CD4-positive, alpha-beta T cell treated with Interleukin-6 for 4 hours (primary cell): Measurements from ENCODE around the gene C2CD3.
"Not testable (repeated sequence)": the region's sequence is repeated elsewhere in the genome, so short reads cannot be mapped to it uniquely, and the experiment has no call there.

ENCODE experiments used
- DNase-seq: peaks from one replicate; pipeline ENCODE4 v3.0.0-alpha.2; 2020; ENCODE audit warnings: mixed read lengths

C2CD3 gene

DNA sequence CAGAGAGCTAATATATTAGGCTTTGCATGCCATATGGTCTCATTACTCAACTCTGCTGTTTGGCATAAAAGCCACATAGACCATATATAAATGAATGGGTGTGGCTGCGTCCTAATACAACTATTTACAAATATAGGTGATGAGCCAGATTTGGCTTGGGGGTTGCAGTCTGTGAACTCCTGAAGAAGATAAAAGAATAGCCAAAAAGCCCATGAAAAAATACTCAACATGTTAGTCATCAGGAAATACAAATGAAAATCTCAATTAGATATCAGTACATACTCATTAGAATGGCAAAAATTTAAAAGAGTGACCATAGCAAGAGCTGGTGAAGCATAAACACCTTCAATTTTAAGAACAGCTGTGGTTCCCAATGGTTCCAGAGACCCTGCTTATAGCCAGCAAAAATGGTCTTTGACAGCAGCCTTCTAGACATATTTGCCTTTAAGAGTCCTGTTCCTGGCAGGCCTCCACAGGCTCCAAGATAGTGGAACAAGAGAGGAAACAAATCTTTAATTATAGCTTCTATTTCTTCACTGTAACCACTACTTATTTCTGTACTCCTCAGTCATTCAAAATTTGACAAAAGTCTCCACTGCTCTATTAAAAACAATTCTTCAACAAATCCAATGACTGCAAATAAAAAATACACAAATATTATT is 16.1 kb downstream of the C2CD3 start:
- DNase-seq, result no peak

DNA sequence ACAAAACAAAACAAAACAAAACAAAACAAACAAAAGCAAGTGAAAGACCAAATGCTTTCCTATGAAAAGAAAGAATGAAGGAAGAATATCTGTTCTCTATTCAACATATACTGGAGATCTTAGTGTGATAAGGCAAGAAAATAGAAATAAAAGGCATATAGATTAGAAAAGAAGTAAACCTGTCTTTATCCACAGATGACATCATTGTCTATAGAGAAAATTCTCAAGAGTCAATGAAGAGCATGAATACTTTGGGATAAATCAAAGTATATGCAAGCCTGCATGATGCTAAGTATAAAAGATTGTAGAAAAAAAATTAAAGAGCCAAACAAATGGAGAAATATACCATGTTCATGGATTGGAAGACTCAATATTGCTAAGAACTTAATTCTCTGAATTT is 17.6 kb downstream of the C2CD3 start:
- DNase-seq, result no peak

DNA sequence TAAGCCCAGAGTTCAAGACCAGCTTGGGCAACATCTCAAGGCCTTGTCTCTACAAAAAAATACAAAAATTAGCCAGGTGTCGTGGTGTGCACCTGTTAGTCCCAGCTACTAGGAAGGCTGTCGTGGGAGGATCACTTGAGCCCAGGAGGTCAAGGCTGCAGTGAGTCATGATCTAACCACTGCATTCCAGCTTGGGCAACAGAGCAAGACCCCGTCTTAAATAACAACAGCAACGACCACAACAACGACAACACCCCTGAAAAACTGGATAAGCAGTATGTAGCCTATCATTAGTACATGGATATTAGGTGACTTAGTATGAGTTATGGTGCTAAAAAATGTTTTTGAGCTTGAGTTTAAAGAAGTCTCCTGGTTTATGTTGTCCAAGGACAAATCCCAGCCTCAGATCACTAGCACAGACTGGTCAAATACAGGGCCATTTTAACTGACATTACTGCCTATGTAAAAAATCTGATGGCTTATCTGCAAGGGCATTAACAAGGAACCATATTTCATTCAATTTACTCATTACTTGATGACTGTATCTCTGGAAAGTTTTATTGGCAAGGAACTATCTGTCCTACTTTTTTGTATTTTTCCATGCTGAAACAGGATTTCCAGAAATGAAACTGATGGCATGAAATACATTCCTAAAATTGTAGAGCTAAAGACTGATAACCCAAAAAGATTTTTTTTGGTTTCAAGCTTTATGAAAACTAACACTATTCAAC is 23.4 kb downstream of the C2CD3 start:
- no peak for DNase-seq

DNA sequence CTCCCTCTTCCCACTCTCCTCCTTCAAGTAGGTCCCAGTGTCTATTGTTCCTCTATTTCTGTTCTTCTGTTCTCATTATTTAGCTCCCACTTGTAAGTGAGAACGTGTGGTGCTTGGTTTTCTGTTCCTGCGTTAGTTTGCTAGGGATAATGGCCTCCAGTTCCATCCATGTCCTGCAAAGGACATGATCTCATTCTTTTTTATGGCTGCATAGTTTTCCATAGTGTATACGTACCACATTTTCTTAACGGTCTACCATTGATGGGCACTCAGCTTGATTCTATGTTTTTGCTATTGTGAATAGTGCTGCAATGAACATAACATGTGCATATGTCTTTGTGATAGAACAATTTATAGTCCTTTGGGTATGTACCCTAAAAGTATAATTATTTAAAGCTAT is 26.2 kb downstream of the C2CD3 start:
- DNase-seq, result no peak

DNA sequence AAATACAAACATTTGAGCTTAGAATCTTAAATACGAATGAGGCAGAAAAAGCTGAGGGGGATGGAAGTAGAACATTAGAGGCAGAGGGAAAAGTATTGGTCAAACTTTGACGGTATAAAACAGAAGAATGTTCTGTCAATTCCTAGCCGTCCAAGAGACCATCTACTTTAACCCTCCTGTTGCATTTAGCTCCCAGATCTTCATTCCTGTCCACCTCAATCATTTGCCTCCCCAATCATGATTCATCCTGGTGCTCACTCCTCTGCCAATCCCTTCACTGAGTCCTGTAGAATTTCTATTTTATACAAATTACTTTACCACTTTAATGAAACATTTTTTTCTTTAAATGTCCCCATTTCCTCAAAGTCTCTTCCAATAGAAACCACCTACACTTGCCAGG is 28.2 kb downstream of the C2CD3 start:
- no peak for DNase-seq

DNA sequence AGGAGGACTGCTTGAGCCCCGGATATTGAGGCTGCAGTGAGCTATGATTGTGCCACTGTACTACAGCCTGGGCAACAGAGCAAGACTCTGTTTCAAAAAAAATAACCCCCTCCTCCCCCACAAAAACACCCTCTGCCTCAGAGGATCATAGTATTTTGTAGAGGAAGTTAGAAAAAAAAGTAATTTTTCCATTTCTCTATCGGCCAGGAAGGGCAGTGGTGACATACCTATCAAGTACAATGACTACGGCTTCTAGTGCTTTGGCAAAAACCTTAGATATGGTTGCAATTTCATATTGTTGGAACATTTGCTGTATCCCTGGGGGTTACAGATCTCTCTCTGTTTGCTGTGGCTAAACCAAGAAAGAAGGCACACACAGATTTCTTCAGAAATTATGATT is 28.9 kb downstream of the C2CD3 start:
- no peak for DNase-seq

DNA sequence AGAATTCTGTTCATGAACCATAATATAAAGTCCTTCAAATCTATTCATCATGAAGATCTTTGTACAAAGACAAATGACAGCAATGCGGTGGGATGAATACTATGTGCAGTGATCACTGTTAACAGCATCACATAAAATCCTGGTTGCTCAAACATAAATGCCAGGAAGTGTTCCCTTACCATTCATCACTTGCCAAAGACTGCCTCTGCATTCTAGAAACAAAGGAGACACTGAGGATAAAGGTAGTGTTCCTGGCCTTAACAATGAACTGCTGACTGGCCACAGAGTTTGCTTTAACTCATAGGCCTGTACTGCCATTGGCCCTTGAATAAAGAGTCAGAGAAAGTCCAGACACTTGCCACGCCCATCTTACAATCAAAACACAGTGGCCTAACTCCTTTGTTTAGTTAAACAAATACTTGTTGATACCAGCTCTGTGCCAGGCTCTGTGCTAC is 29.5 kb downstream of the C2CD3 start:
- no peak for DNase-seq

DNA sequence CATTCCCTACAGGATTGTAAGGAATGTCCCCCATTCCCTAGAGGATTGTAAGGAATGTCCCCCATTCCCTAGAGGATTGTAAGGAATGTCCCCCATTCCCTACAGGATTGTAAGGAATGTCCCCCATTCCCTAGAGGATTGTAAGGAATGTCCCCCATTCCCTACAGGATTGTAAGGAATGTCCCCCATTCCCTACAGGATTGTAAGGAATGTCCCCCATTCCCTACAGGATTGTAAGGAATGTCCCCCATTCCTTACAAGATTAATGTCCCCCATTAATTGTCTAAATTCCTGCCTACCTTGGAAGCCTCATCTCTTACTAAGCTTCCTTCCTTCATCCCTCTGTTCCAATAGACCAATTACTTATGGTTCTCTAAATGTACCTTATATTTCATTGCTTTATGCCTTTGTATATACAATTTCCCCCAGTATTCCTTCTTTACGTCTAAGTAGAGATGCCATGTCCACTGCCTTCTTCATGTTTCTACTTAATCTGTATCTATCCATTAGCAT is 30.8 kb downstream of the C2CD3 start:
- not testable (repeated sequence) for DNase-seq

DNA sequence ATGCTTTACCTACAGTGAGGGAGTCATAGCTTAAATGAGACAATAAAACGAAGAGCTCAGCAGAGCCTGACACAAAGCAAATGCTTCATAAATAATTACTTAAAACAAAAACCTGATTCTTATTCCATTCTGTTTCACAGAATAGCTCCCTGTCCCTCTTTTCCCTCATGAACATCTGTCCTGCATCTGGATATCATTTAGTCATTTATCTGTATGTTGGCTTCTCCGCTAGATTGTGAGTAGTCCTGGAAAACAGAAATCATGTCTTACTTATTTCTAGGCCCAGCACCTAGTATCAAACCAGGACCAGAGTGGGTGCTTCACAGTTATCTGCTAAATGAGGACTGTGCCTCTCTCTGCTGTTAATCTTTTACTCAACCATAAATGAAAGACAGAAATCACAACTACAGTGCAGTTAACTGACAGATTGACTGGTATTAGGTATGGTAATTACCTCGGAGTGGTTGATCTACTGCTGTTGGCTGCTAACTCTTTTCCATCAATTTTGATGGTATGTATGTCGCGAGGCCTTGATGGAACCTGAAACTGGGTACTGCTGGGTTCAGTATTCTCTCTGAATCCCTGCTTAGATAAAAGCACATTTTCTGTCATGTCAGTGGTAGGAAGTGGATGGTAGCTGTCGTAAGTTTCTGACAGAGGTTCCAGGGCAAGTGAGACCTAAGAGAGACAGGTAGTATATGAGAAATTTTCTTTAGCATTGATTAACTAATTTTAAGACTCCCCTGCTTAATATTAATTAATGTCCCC is 31.5 kb downstream of the C2CD3 start:
- DNase-seq, result no peak

DNA sequence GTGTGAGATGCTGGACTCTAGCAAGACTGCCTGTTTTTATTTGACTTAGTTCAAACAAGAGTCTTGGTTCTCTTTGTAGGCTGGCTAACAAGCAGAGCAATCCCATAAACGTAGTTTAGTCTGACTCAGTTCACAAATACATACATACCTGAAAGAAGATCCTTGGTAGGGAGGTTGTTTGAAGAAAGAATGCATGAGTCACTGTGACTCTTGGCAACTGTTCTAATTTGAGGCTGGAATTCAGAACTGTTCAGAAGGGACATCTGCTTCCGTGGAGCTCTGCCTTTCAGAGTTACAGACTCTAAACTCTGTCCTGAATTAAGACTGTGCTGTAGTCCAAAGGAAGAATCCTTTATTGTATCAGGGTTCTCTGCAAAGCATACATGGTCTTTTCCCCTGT is 32.2 kb downstream of the C2CD3 start:
- DNase-seq, result no peak

DNA sequence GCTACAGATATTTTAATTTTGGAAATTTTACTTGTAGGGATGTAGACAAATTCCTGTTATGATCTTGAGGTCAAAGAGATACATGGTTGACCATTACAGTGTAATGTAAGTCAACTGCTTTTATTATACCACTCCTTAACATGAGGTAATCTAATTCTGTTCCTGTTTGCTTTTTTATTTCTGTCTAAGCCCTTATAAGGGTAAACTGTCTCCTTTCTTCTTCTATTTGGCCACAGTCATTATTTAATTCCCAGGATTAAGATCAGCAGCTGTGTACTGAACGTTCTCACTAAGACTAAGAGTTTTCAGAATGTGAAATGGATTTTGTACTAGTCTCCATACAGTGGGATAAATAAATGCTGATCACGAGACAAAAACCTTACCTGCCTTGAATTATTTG is 32.8 kb downstream of the C2CD3 start:
- no peak for DNase-seq

DNA sequence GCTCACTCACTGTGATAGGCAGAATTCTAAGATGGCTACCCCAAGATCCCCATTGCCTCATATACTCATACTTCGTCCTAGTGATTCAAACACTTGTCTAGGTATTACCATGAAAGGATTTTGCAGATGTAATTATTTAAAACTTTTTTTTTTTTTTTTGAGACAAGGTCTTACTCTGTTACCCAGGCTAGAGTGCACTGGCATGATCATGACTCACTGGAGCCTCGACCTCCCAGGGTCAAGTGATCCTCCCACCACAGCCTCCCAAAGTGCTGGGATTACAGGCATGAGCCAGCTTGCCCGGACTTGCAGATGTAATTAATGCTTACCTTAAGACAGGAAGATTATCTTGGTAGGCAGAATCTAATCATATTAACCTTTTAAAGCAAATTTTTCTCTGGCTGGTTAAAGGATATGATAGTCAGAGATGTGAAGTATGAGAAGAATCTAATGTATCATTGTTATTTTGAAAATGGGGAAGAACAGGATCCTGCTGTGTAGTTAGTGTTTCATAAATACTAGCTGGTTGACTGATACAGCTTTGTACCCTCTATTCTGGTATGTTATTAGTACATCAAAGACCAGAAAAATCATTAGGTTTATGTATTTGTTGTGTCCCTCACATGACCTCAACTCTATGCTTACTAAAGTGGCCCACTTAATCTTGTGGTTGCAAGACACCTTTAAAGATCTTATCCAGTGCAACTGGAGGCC is 35.5 kb downstream of the C2CD3 start:
- DNase-seq, result no peak

DNA sequence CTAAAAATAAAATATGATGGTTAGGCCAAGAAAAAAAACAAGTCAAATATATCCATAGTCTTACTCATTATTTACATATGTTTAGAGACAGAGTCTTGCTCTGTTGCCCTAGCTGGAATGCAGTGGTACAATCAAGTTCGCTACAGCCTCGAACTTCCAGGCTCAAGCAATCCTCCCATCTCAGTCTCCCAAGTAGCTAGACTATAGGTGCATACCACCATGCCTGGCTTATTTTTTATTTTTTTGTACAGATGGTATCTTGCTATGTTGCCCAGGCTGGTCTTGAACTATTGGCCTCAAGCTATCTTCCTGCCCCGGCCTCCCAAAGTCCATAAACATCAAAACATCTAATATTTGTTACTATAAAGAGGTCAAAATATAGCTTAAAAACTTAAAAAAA is 36.1 kb downstream of the C2CD3 start:
- DNase-seq, result no peak

DNA sequence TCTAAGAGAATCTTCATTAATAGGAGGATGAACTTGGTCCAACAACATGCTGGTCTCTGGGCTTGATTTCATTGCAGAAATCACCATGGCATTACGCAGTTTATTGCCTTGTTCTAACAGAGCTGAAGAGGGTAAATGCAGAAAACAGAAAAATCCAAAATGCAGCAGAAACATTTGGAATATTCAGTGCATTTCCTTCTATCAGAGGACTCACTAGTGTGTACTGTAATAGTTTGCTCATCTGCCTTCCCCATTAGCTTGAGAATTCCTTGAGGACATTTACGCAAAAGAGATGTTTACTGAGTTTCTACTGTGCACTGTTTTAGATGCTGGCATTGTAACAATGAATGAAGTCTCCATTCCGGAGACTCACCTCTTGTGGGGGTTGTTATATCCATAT is 37.4 kb downstream of the C2CD3 start:
- DNase-seq, result no peak

DNA sequence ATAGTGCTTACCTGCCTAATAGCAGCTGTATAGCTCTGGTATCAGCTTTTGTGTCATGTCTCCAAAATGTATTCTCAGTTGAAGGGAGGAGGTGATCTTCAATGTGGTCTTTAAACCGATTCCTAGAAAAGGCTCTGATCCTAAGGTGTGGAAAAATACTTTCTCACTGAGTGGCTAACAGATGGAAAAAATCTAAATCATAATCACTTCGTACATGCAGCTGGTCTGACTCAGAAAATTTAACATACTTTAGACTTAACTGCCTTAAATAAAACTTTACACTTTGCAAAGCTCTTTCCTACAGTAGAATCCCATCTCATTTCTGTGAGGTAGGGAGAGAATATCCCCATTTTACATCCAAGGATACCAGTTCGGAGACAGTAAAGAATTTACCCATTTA is 38.0 kb downstream of the C2CD3 start:
- no peak for DNase-seq

DNA sequence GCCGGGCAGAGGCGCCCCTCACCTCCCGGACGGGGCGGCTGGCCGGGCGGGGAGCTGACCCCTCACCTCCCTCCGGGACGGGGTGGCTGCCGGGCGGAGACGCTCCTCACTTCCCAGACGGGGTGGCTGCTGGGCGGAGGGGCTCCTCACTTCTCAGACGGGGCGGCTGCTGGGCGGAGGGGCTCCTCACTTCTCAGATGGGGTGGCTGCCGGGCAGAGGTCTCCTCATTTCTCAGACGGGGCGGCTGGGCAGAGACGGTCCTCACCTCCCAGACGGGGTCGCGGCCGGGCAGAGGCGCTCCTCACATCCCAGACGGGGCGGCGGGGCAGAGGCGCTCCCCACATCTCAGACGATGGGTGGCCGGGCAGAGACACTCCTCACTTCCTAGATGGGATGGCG is 41.7 kb downstream of the C2CD3 start:
- DNase-seq, result not testable (repeated sequence)

DNA sequence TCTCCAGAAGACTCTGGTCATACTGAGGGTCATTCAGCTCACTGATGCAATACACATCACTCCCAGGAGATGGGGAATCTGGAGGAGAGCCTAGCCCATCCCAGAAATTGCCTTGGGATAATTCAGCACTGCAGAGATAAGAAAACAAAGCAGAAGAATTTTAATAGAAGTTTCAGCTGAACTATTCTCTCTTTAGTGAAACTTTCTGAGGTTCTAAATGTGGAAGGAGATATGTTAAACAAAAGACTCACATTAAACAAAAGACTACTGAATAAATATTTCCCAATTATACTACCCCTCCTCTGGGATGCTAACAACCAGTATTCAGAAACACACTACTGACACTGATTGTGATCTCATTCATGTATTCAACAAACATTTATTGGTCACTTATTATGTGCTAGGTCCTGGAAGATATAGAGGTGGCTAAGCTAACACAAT is 47.8 kb downstream of the C2CD3 start:
- no peak for DNase-seq

DNA sequence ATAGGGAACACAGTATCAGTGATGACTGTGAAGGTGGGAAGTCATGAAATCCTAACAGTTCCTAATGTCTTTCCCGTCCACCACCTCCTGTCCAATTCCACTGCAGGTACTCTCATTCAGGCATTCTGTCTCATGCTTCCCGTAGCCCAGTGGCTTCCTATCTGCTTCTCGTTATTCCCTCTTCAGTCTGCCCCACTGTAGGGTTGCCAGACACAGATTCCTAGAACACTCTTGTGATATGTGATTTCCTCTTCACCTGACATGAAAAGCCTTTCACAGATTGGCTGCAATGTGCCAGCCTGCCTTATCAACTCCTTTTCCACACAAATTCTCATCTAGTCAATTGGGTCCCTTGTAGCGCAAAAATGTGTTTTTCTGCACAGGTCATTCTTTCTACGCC is 49.0 kb downstream of the C2CD3 start:
- DNase-seq, result no peak

DNA sequence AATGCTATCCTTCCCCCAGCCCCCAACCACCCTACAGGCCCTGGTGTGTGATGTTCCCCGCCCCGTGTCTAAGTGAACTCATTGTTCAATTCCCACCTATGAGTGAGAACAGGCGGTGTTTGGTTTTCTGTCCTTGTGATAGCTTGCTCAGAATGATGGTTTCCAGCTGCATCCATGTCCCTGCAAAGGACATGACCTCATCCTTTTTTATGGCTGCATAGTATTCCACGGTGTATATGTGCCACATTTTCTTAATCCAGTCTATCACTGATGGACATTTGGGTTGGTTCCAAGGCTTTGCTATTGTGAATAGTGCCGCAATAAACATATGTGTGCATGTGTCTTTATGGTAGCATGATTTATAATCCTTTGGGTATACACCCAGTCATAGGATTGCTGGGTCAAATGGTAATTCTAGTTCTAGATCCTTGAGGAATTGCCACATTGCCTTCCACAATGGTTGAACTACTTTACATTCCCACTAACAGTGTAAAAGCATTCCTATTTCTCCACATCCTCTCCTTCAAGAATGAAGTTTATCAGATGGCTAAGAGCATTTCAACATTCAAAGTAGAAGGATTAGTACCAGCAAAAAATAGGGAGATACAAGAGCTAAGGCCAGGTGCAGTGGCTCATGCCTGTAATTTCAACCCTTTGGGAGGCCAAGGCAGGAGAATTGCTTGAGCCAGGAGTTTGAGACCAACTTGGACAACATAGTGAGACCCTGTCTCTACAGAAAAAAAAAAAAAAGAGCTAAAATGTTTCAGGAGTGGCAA is 50.4 kb downstream of the C2CD3 start:
- not testable (repeated sequence) for DNase-seq

DNA sequence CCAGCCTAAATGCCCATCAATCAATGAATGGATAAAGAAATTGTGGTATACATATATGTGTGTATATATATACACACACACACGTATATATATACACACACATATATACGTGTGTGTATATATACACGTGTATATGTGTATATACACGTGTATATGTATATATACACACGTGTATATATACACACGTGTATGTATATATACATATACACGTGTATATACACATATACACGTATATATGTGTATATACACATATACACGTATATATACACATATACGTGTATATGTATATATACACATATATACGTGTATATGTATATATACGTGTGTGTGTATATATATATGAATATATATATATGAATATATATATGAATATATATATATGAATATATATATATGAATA is 54.1 kb downstream of the C2CD3 start:
- no peak for DNase-seq

DNA sequence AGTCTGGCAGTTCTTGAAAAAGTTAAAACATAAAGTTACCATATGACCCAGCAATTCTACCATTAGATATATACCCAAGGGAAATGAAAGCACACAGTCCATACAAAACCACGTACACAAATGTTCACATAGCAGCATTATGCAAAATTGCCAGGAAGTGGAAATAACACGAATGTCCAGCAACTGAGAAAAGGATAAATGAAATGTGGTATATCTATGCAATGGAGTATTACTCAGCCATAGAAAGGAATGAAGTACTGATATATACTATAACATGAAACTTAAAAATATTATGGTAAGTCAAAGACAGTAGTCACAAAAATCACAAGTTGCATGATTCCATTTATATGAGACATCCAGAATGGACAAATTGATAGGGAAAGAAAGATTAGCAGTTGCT is 57.9 kb downstream of the C2CD3 start:
- no peak for DNase-seq

DNA sequence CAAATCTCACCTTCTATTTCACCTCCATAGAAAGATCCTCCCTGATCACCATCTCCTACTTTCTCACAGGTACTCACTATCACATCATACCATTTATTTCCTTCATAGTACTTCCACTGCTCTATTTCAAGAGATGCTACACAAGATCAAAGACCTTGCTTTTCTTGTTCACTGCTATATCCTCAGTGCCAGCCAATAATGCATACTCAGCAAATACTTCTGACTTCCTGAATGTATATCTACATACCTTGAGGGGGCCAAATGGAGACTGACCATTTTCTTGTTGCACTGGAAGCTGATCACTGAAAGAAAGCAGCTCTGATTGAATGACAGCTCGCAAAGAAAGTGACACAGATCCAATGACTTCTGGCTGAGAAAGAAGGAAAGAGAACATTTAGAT is 64.7 kb downstream of the C2CD3 start:
- no peak for DNase-seq
